Endothelial cell of umbilical vein (primary cell): ENCODE results near the gene RASAL2.

ENCODE experiments used
- EZH2 ChIP-seq: IDR thresholded peaks from 2 replicates; pipeline ENCODE4 v1.6.1; 2012; ENCODE audit warnings: borderline replicate concordance, low read depth, mild to moderate bottlenecking, moderate library complexity, low read length, inconsistent platforms; ENCODE audit not compliant: severe bottlenecking
- JUN ChIP-seq: IDR thresholded peaks from 2 replicates; pipeline ENCODE4 v1.6.1; 2011; ENCODE audit warnings: borderline replicate concordance, low read depth; ENCODE audit not compliant: insufficient read length, insufficient read depth
- TF ChIP-seq, protein P1 (sequence below), 2 donors: IDR thresholded peaks; 1 replicate in 1 of 2; 2 replicates in 1 of 2; pipeline ENCODE4 v1.5.1; 2011; ENCODE audit warnings: low read length in 2 of 2, mild to moderate bottlenecking in 2 of 2, moderate library complexity in 2 of 2, control low read depth in 1 of 2, inconsistent platforms in 1 of 2, low read depth in 1 of 2; ENCODE audit not compliant: insufficient read depth in 1 of 2; ENCODE audit errors: extremely low read depth in 1 of 2

DNA sequence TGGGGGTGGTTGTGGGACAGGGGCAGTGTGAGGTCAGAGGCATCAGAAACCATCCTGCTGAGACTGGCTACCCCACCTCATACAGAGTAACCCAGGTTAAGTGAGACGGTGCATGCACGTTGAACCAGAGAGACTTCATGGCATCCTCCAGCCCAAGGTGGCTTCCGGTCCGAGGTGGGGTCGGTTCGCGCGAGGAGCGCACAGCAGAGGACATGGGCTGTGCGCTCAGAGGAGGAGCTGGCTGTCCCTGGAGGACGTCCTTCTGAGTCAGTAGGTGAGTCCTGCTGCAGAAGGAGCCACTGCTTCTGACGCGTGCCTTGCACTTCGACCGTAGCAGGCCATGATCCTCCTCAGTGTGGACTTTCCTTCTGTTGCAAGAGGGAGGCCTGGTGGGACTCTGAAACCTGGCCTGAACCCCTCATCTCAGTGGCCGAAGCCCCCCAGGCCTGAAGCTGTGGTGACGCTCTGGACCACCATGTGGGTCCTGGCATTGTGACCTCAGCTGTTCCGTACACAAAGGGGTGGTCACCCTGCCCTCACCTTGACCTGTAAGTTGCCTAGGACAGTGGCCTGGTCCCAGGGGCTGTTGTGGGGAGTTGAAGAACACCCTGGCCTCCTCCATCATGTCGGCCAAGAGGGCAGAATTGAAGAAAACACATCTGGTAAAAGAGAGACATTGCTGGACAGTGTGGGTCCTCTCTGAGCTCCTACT, 418.8 kb downstream of the RASAL2 start, which contains the start of gene TEX35:
- TF ChIP-seq, protein P1, sequence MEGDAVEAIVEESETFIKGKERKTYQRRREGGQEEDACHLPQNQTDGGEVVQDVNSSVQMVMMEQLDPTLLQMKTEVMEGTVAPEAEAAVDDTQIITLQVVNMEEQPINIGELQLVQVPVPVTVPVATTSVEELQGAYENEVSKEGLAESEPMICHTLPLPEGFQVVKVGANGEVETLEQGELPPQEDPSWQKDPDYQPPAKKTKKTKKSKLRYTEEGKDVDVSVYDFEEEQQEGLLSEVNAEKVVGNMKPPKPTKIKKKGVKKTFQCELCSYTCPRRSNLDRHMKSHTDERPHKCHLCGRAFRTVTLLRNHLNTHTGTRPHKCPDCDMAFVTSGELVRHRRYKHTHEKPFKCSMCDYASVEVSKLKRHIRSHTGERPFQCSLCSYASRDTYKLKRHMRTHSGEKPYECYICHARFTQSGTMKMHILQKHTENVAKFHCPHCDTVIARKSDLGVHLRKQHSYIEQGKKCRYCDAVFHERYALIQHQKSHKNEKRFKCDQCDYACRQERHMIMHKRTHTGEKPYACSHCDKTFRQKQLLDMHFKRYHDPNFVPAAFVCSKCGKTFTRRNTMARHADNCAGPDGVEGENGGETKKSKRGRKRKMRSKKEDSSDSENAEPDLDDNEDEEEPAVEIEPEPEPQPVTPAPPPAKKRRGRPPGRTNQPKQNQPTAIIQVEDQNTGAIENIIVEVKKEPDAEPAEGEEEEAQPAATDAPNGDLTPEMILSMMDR (IDR thresholded peaks at IDR 0.05; ENCODE audit: extremely low read depth in 1 of 2, insufficient read depth in 1 of 2, low read depth in 1 of 2, low read length in 2 of 2), result no peak
- TF ChIP-seq EZH2, result no peak
- no peak for TF ChIP-seq JUN
